ENCODE measurements around the gene CAPN15.

The CAPN15 gene

GRCh38 chr16:548586-548985 is 21.1 kb downstream of the CAPN15 start:
- DNase-seq: no peak

- DNase-seq: no peak
Measured at GRCh38 chr16:549544-550263, 22.2 kb downstream of the CAPN15 start.

GRCh38 chr16:551210-551609 is 23.7 kb downstream of the CAPN15 start:
- DNase-seq: no peak

- DNase-seq: no peak
Measured at GRCh38 chr16:552171-552570, 24.7 kb downstream of the CAPN15 start.

- DNase-seq: no peak
Measured at GRCh38 chr16:553601-554296, 26.2 kb downstream of the CAPN15 start.

GRCh38 chr16:554297-554621 is 26.7 kb downstream of the CAPN15 start:
- no peak for DNase-seq

- DNase-seq: no peak
Measured at GRCh38 chr16:554640-555365, 27.3 kb downstream of the CAPN15 start.

- DNase-seq: no peak
Measured at GRCh38 chr16:555528-556473, 28.3 kb downstream of the CAPN15 start.

- DNase-seq: no peak
Measured at GRCh38 chr16:556474-557173, 29.1 kb downstream of the CAPN15 start.

GRCh38 chr16:557463-558297 is 30.2 kb downstream of the CAPN15 start:
- no peak for DNase-seq

- DNase-seq: no peak
Measured at GRCh38 chr16:558298-559020, 30.9 kb downstream of the CAPN15 start.

- no peak for DNase-seq
Measured at GRCh38 chr16:559021-559380, 31.5 kb downstream of the CAPN15 start.

- DNase-seq: no peak
Measured at GRCh38 chr16:559411-560203, 32.1 kb downstream of the CAPN15 start.

- no peak for DNase-seq
Measured at GRCh38 chr16:560204-560700, 32.7 kb downstream of the CAPN15 start, which contains the start of gene PRR35. Gene PRR35, plus strand, starts transcription at chr16:560394. Its CDS starts 2,901 bp downstream, at chr16:563295.

GRCh38 chr16:560701-561412 is 33.3 kb downstream of the CAPN15 start:
- DNase-seq: no peak

- no peak for DNase-seq
Measured at GRCh38 chr16:561413-561794, 33.9 kb downstream of the CAPN15 start.

- DNase-seq: no peak
Measured at GRCh38 chr16:561957-562938, 34.7 kb downstream of the CAPN15 start.
